Measurements from ENCODE around the gene RAMP1.

GRCh38 chr2:237866101-237866621 is 6.7 kb downstream of the RAMP1 start:
- no peak for TF ChIP-seq REST (IDR thresholded peaks at IDR 0.05; ENCODE audit: insufficient read depth in 1 of 2, low read depth in 2 of 2, low read length in 2 of 2)
- TF ChIP-seq TAF1 (IDR thresholded peaks at IDR 0.05; ENCODE audit: borderline replicate concordance, insufficient read depth, low read length), result no peak
- no peak for TF ChIP-seq POLR2AphosphoS5 (IDR thresholded peaks at IDR 0.05; ENCODE audit: low read depth, low read length)

All from PFSK-1 (cell line).